Duodenal mucosa (tissue), 2 donors: Measurements from ENCODE around the gene NFATC3.
"Not testable (repeated sequence)": the region's sequence is repeated elsewhere in the genome, so short reads cannot be mapped to it uniquely, and the experiment has no call there.

Experiments used
- H3K27ac ChIP-seq: one replicate; pipeline ENCODE4 v1.7.0; 2013; ENCODE audit warnings: low read depth, low read length
- H3K27me3 ChIP-seq, 2 donors: one replicate each; pipeline ENCODE4 v1.7.0; 2013; ENCODE audit warnings: low read length in 2 of 2, control low read depth in 1 of 2; ENCODE audit not compliant: insufficient read depth in 2 of 2, control insufficient read depth in 1 of 2
- H3K36me3 ChIP-seq, 2 donors: one replicate each; pipeline ENCODE4 v1.7.0; 2013; ENCODE audit warnings: low read length in 2 of 2, control low read depth in 1 of 2; ENCODE audit not compliant: insufficient read depth in 2 of 2, control insufficient read depth in 1 of 2
- H3K4me1 ChIP-seq, 2 donors: one replicate each; pipeline ENCODE4 v1.7.0; 2013; ENCODE audit warnings: low read length in 2 of 2, control low read depth in 1 of 2; ENCODE audit not compliant: insufficient read depth in 2 of 2, control insufficient read depth in 1 of 2
- H3K4me3 ChIP-seq, 2 donors: one replicate each; pipeline ENCODE4 v1.7.0; 2013; ENCODE audit warnings: low read length in 2 of 2, low read depth in 1 of 2
- H3K9ac ChIP-seq, 2 donors: one replicate each; pipeline ENCODE4 v1.7.0; 2013; ENCODE audit warnings: low read length in 2 of 2, low read depth in 1 of 2
- H3K9me3 ChIP-seq, 2 donors: one replicate each; pipeline ENCODE4 v1.7.0; 2013; ENCODE audit warnings: low read length in 2 of 2, control low read depth in 1 of 2; ENCODE audit not compliant: control insufficient read depth in 1 of 2

The NFATC3 gene

GRCh38 chr16:68116256-68116867 lies 31.2 kb downstream of the NFATC3 start:
- no peak overlapping the region for H3K27ac ChIP-seq
- no peaks in the 10 kb centered on the region for H3K9me3 ChIP-seq
- peaks cover 6 to 20% of the 10 kb centered on the region in 2 donors for H3K4me1 ChIP-seq
- no peak overlapping the region for H3K4me3 ChIP-seq
- H3K9ac ChIP-seq, result no peak overlapping the region
- H3K36me3 ChIP-seq, result no peaks in the 10 kb centered on the region
- H3K27me3 ChIP-seq, result no peaks in the 10 kb centered on the region

- peaks cover 6 to 20% of the 10 kb centered on the region in 2 donors for H3K4me1 ChIP-seq
- H3K9ac ChIP-seq, result no peak overlapping the region
- no peaks in the 10 kb centered on the region for H3K9me3 ChIP-seq
- H3K27me3 ChIP-seq, result no peaks in the 10 kb centered on the region
- H3K36me3 ChIP-seq, result no peaks in the 10 kb centered on the region
- H3K27ac ChIP-seq, result no peak overlapping the region
- no peak overlapping the region for H3K4me3 ChIP-seq
These were observed 32.7 kb downstream of the NFATC3 start for GRCh38 chr16:68117884-68118283.

GRCh38 chr16:68118954-68119353 lies 33.8 kb downstream of the NFATC3 start:
- not testable (repeated sequence) for H3K9ac ChIP-seq, H3K27ac ChIP-seq, H3K36me3 ChIP-seq, H3K9me3 ChIP-seq, H3K27me3 ChIP-seq, H3K4me3 ChIP-seq
- peaks cover 6 to 20% of the 10 kb centered on the region in 2 donors for H3K4me1 ChIP-seq

GRCh38 chr16:68120496-68120895 lies 35.3 kb downstream of the NFATC3 start:
- not testable (repeated sequence) for H3K9ac ChIP-seq, H3K27me3 ChIP-seq, H3K36me3 ChIP-seq, H3K4me3 ChIP-seq, H3K9me3 ChIP-seq, H3K27ac ChIP-seq
- H3K4me1 ChIP-seq, result peaks cover 6 to 20% of the 10 kb centered on the region in 2 donors

- Histone ChIP-seq H3K4me1 (peaks cover 0 to 6% of the 10 kb centered on the region in 2 donors), H3K9ac (no peak overlapping the region)
These were observed 41.2 kb downstream of the NFATC3 start for GRCh38 chr16:68126395-68126794.

GRCh38 chr16:68128577-68129305 lies 43.6 kb downstream of the NFATC3 start:
- H3K27ac ChIP-seq, result no peak overlapping the region
- peaks cover 0 to 12% of the 10 kb centered on the region in 2 donors for H3K4me1 ChIP-seq
- peaks cover 0 to 10% of the 10 kb centered on the region in 2 donors for H3K36me3 ChIP-seq
- no peaks in the 10 kb centered on the region for H3K27me3 ChIP-seq
- no peaks in the 10 kb centered on the region for H3K9me3 ChIP-seq
- no peak overlapping the region for H3K4me3 ChIP-seq
- no peak overlapping the region for H3K9ac ChIP-seq

More at GRCh38 chr16:68126395-68126794, 41.2 kb downstream of the NFATC3 start:
- peaks cover 0 to 8% of the 10 kb centered on the region in 2 donors for H3K36me3 ChIP-seq
- H3K9me3 ChIP-seq, result no peaks in the 10 kb centered on the region
- H3K27ac ChIP-seq, result no peak overlapping the region
- no peak overlapping the region for H3K4me3 ChIP-seq
- H3K27me3 ChIP-seq, result no peaks in the 10 kb centered on the region

- no peak overlapping the region for H3K9ac ChIP-seq
- H3K27ac ChIP-seq, result no peak overlapping the region
- no peaks in the 10 kb centered on the region for H3K27me3 ChIP-seq
- no peak overlapping the region for H3K4me3 ChIP-seq
- no peaks in the 10 kb centered on the region for H3K9me3 ChIP-seq
- H3K36me3 ChIP-seq, result peaks cover 0 to 10% of the 10 kb centered on the region in 2 donors
- H3K4me1 ChIP-seq, result peaks cover 0 to 12% of the 10 kb centered on the region in 2 donors
These were observed 45.4 kb downstream of the NFATC3 start for GRCh38 chr16:68130520-68130919.

- H3K27ac ChIP-seq, result no peak overlapping the region
- peaks cover 0 to 12% of the 10 kb centered on the region in 2 donors for H3K4me1 ChIP-seq
- H3K4me3 ChIP-seq, result no peak overlapping the region
- no peaks in the 10 kb centered on the region for H3K27me3 ChIP-seq
- H3K9me3 ChIP-seq, result no peaks in the 10 kb centered on the region
- peaks cover 0 to 10% of the 10 kb centered on the region in 2 donors for H3K36me3 ChIP-seq
- no peak overlapping the region for H3K9ac ChIP-seq
These were observed 46.9 kb downstream of the NFATC3 start for GRCh38 chr16:68131813-68132706.

GRCh38 chr16:68133000-68133399 lies 47.8 kb downstream of the NFATC3 start:
- not testable (repeated sequence) for H3K36me3 ChIP-seq, H3K9ac ChIP-seq, H3K4me3 ChIP-seq, H3K27ac ChIP-seq, H3K27me3 ChIP-seq, H3K9me3 ChIP-seq
- peaks cover 0 to 12% of the 10 kb centered on the region in 2 donors for H3K4me1 ChIP-seq

- Histone ChIP-seq H3K9me3 (no peaks in the 10 kb centered on the region), H3K27me3 (no peaks in the 10 kb centered on the region), H3K27ac (no peak overlapping the region), H3K36me3 (peaks cover 0 to 6% of the 10 kb centered on the region in 2 donors), H3K4me3 (no peak overlapping the region), H3K4me1 (peaks cover 0 to 6% of the 10 kb centered on the region in 2 donors), H3K9ac (no peak overlapping the region)
These were observed 49.5 kb downstream of the NFATC3 start for GRCh38 chr16:68134644-68135043.
